Effector CD4-positive, alpha-beta T cell (primary cell): ENCODE data around the gene TMSB15A. TPM values are rescaled to one million over a fixed set of nuclear protein-coding genes. Genes with fewer than 3 reads are reported as not detected.
"Not testable (repeated sequence)": the region's sequence is repeated elsewhere in the genome, so short reads cannot be mapped to it uniquely, and the experiment has no call there.

Experiments
- DNase-seq: peaks from one replicate; pipeline ENCODE4 v3.0.0-alpha.2; 2020
- total RNA-seq: gene quantifications from one replicate; lab custom pipeline; 2026; lab: John Stamatoyannopoulos, UW

The TMSB15A gene
- not detected for total RNA-seq

- peak; percentile 31 for DNase-seq
Observed at GRCh38 chrX:102515975-102516941, at the start of gene TMSB15A. TSS of gene TMSB15A (minus strand) at chrX:102516739.

GRCh38 chrX:102560423-102561068 lies 44.0 kb upstream of the TMSB15A start:
- no peak for DNase-seq

DNA sequence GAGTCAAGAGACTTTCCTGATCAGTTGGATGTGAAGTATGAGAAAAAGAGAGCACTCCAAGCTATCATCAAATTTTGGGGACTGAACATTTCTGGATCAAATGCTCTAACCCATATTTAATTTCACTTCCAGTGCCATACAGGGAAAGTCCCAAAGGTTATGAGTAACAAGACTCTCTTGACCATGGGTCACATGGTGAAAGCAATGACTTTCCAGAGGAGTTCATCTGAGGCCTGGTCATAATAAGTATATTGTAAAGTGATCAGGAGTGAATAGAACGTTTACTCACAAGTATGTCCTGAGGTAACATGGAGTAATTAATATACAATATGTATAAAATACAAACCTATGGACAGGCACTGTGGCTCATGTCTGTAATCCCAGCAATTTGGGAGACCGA lies 42.1 kb upstream of the TMSB15A start:
- DNase-seq, result no peak

DNA sequence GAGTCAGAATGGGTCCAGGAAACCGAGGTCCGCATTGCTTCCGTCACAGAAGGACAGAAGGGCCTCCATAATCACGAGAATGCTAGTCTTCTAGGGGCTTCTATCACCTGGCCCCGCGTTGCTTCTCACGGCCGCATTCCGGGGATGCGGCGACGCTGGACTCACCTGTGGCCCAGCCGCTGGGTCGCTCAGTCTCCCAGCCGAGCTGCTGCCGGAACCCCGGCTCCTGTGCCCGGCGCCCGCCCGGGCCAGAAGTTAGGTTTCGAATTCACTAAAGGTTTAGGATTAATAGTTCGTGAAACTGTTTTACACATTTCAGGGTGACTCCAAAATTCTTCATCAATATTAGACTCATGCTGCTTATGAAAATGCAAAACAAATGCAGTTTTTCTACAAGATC lies 31.7 kb upstream of the TMSB15A start:
- DNase-seq, result no peak

DNA sequence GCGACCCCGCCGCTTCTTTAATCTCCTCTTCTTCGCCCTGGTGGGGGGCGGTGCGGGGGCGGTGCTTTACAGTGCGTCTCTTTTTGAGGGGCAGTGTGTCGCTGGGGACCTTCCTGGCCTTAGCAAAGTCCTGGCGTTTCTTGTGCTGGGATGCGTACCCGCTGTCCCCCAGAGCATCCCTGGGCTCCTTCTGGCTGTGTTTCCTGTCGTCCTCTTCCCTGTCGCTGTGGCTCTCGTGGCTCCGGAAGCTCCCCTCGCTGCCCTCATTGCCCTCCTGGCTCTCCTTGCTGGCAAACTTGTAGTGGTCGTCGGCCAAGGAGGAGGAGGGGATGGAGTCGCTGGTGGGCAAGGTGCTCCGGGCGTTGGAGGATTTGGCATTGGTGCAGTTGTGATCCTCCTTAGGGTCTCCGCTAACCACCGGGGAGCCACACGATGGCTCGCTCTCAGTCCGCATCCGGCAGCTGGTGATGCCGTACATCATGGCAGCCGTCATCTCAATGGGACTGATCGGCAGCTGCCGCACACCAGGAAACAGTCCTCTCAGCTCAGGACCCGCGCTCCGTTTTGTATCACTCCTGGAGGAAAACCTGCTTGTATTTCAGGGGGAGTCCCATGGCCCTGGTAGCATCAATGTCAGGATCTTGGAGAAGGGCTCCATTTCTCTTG lies 30.4 kb upstream of the TMSB15A start:
- DNase-seq, result no peak

DNA sequence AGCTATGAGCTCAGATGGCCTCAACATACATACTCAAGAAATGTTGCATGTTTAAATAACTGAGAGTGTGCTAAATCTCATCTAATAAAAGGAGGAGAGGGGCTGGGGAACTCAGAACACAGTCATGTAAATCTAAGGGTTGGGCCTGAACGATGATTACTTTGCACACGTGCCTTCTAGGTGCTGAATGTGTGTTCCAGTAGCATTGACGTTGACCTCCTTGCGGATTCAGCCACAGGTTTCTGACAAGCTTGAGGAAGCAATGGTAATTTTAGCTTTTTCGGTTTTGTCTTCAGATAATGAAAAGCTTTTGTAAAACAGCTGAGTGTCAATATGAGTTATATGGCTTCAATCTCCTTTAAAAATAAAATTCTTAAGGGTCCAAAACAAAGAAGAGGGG lies 29.6 kb upstream of the TMSB15A start:
- not testable (repeated sequence) for DNase-seq

- DNase-seq, result no peak
Observed at GRCh38 chrX:102535958-102536357, 19.4 kb upstream of the TMSB15A start.

GRCh38 chrX:102517326-102517725 lies 787 bp upstream of the TMSB15A start:
- DNase-seq, result no peak

DNA sequence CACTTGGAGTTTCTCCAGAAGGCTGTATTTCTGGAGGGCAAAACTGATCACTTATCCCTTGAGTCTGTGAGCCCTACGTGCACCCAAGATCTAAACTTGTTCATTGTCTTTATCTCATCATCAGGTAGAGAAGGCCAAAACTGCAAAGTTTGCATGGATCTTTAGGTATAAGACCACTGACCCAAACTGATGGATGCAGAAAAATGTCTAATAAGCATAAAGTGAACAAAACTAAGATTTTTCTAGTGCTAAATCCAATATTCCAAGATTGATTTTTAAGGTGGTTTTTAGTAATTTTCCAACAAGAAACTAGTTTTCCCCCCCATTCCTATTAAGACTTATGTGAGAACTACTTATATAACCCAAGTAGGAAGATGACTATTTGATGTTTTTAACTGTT lies 2.0 kb downstream of the TMSB15A start:
- no peak for DNase-seq

DNA sequence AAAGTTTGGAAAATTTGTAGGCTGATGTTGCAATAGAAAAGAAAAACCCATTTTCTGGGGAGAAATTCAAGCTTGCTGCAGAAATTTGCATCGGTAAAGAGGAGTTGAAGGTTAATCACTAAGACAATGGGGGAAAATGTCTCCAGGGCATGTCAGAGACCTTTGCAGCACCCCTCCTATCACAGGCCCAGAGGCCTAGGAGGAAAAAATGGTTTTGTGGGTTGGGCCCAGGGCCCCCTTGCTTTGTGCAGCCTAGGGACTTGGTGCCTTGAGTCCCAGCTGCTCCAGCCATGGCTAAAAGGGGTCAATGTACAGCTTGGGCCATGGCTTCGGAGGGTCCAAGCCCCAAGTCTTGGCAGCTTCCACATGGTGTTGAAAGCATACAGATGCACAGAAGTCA lies 17.8 kb downstream of the TMSB15A start:
- no peak for DNase-seq

DNA sequence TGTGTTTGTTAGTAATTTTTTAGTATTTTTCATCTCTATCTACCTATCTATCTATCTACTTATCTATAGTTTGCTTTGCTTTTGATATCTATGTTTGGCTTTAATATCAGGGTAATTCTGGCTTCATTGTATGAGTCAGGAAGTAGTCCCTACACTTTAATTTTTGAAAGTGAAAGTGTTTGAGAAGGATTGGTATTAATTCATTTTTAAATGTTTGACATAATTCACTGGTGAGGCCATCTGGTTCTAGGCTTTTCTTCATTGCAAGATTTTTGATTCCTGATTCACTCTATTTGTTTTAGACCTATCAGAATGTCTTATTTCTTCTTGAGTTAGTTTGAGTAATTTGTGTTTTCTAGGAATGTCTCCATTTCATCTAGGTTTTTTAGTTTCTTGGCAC lies 24.8 kb downstream of the TMSB15A start:
- DNase-seq, result no peak

DNA sequence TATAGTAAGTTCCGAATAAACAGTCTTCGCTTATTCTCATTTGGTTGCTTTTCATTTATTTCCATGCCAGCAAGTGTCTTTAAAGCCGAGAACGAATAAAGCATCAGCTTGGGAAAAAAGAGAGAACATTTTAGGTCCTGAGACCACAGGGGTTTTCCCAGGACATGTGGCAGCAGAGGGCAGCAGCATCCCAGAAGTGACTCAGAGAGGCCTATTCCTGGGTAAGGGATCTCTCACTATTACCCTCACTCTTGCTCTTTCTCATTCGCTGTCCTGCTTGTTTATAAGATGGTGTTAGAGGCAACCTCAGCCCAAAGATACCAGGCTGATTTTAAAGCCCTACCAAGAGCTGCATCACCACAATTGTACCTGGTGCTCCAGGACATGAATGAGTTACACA lies 37.8 kb downstream of the TMSB15A start:
- not testable (repeated sequence) for DNase-seq

DNA sequence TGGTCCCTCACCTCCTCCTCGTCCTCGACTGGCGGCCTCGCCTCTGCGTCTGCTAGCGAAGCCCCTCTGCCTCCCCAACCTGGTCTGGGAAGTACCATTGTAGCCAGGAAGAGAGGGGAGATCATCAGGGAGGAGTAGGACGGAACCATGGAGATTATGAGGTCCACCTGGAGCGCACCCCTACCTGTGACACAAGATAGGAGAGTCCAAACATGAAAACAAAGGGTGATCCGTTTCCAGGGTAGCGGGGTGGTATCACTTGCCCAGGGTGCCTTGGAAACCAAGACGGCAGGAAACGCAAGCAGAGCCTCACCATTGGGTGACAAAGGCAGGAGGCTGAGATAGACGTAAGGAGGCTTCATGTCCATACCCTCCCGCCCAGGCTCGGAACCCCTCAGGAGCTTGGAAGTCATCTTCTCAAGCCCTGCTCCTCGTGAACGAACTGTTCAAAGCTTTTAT lies 44.7 kb downstream of the TMSB15A start, which contains the start of gene TCP11X2:
Gene TCP11X2, minus strand, starts transcription at position 51 of the 459 bp plus-strand sequence.
- DNase-seq, result not testable (repeated sequence)

GRCh38 chrX:102470215-102470614 lies 46.3 kb downstream of the TMSB15A start:
- DNase-seq, result not testable (repeated sequence)
